ENCODE data around the gene VAMP8. TPM values are rescaled to one million over a fixed set of nuclear protein-coding genes. Genes with fewer than 3 reads are reported as not detected.

VAMP8 gene
- total RNA-seq (2014; rRNA removed; shearing (Covaris generic); ENCODE audit: low replicate concordance): not detected in 2 replicates

DNA sequence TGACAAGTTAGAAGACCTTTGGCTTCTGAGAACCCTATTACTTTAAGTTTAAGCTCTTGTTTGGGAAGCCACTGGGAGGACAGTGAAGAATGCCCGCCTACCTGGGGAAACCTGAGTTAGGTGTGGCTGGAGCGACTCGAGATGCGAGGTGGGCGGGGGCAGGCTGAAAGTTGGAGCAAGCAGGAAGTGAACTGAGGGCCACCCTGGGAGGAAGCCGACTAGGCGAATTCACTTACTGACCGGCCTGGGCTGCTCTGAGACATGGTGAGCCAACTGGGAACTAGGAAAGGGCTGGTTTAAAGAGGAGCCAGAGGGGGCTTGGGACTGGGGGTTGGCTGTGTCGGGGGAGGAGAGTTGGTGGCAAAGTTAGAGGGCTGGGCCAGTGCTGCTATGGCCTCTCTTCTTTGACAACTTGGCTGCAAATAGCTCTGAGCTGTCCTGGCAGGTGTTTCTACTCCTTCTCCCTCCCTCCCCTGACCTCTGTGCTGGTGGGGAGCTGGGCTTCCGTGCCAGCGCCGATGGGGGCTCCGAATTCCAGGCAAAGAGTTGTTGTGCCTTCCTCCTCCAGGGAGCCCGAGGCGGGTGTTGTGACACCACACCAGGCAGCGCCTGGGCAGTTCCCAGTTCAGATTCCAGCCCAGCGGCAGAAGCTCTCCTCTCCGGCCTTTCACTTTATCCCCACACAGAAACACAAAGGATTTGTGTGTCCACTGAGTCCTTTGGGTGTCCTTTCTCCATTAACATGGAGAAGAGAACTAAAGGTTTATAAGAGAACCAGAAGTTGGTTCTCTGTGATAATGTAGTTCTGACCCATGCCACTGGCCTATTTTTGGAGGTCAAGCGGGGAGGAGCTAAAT lies at the start of gene VAMP8:
VAMP8 (plus strand) TSS at position 201 of the 857 bp plus-strand sequence; CDS start at position 262, 61 bp downstream.
- DNase-seq: no peak
- H3K27me3 ChIP-seq: no peaks in the 10 kb centered on the region
- H3K36me3 ChIP-seq: no peaks in the 10 kb centered on the region
- no peaks in the 10 kb centered on the region for H3K9me3 ChIP-seq
- H3K4me3 ChIP-seq: no peak within 1 kb of the TSS

DNA sequence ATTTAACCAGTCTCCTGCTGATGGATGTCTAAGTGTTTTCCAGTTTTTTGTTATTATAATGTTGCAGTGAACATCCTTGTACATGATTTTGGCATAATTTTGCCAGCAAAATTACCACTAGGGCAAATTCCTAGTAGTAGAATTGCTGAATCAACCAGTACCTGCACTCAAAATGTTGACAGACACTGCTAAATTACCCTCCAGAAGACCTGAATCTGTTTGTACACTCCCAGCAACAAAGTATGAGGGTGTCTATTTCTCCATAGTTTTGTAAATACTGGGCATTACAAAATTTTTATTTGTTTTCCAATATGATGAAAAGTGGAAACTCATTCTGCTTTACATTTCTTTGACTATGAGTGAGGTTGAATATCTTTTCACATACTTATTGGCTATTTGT lies 49.6 kb upstream of the VAMP8 start:
- Histone ChIP-seq H3K36me3 (no peaks in the 10 kb centered on the region), H3K9me3 (no peaks in the 10 kb centered on the region), H3K27me3 (no peaks in the 10 kb centered on the region), H3K4me3 (no peak overlapping the region)
- DNase-seq: no peak

DNA sequence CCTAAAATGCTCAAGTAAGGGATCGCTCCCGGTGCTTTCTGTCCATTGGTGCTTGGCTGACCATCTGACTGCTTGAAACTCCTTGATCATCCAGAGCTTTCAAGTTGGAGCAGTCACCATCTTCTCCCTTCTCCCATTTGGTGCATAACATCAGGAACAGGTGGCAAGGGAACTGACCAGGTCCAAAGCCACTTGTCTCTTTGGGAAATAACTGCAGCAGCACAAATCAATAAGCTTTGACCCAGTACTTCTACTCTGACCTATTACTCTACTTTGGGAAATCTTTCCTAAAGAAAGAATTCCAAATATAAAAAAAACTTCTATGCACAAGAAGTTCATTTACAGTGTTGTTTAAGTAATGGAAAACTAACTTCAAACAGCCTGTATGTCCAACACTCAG lies 49.0 kb upstream of the VAMP8 start:
- no peaks in the 10 kb centered on the region for H3K36me3 ChIP-seq
- DNase-seq: no peak
- H3K4me3 ChIP-seq: no peak overlapping the region
- H3K27me3 ChIP-seq: no peaks in the 10 kb centered on the region
- H3K9me3 ChIP-seq: no peaks in the 10 kb centered on the region

DNA sequence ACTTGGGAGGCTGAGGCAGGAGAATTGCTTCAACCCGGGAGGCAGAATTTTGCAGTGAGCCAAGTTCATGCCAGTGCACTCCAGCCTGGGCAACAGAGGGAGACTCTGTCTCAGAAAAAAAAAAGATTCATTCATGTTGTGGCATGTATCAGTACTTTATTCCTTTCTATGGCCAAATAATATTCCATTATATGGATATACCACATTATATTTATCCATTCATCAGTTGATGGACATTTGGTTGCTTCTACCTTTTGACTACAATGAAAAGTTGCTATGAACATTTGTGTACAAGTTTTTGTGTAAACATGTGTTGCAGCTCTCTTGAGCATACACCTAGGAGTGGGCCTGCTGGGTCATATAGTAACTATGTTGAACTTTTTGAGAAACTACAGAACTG lies 47.6 kb upstream of the VAMP8 start:
- no peaks in the 10 kb centered on the region for H3K9me3 ChIP-seq
- H3K27me3 ChIP-seq: no peaks in the 10 kb centered on the region
- DNase-seq: no peak
- no peaks in the 10 kb centered on the region for H3K36me3 ChIP-seq
- H3K4me3 ChIP-seq: no peak overlapping the region

DNA sequence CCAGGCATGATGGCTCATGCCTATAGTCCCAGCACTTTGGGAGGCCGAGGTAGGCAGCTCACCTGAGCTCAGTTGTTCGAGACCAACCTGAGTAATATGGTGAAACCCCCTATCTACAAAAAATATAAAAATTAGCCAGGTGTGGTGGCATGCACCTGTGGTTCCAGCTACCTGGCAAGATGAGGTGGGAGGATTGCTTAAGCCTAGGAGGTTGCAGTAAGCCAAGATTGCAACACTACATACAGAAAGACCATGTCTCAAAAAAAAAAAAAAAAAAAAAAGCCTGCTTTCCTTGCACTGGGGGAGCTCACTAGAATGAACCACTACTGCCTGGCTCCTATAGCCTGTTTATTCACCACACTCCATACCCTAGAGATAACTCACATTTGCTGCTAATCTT lies 45.8 kb upstream of the VAMP8 start:
- H3K4me3 ChIP-seq: no peak overlapping the region
- no peak for DNase-seq
- no peaks in the 10 kb centered on the region for H3K36me3 ChIP-seq
- no peaks in the 10 kb centered on the region for H3K9me3 ChIP-seq
- H3K27me3 ChIP-seq: no peaks in the 10 kb centered on the region

DNA sequence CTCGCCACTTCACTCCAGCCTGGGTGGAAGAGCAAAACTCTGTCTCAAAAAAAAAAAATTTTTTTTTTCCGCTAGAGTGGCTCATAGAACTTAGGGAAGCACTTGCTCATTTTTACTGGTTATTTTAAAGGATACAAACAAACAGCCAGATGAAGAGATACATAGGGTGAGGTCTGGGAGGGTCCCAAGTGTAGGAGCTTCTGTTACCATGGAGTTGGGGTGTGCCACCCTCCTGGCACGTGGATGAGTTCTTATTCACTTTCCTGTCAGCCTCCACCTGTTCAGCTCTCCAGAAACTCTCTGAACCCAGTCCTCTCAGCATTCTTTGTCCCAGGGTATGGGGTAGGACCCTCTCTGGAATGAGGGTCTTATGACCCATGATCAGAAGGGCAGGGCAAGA lies 43.3 kb upstream of the VAMP8 start:
- DNase-seq: no peak

DNA sequence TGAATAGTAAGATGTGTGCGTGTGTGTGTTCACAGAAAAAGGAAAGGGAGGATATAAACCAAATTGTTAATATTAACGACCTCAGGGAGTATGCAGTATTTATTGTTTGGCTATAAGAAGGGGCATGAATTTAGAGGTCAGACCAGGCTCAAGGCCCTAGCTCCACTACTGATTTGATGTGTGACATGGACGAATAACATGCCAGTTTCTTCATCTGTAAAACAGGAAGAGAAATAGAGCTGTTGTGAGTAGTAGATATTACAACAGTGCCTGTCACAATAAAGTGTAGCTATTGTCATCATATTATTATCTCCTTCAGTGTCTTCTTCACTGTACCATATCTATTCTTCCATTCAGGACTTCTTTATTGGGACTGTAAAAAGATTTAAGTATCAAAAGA lies 42.5 kb upstream of the VAMP8 start:
- no peak for DNase-seq
- Histone ChIP-seq H3K27me3 (no peaks in the 10 kb centered on the region), H3K9me3 (no peaks in the 10 kb centered on the region), H3K36me3 (peaks cover 7% of the 10 kb centered on the region), H3K4me3 (no peak overlapping the region)

More for the DNA sequence above, 43.3 kb upstream of the VAMP8 start:
- H3K36me3 ChIP-seq: peaks cover under 1% of the 10 kb centered on the region; the same call in 1 of the 2 replicates
- no peaks in the 10 kb centered on the region for H3K9me3 ChIP-seq
- no peak overlapping the region for H3K4me3 ChIP-seq
- H3K27me3 ChIP-seq: no peaks in the 10 kb centered on the region

DNA sequence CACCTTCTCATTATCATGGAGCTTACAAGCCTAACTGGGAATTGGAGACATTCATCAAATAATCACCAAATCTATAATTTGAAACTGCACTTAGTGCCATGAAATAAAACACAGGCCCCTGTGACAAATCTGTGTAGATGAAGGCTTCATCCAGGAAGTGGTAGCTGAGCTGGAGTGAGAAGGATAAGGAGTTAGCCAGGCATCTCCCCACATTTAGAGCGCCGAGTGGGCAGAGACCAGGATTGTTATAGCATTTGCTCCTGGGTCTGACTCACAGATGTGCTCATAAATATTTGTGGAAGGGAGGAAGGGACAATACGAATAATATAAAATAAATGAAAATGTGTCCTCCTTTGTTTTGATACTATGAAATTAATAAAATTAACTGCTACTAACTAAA lies 40.9 kb upstream of the VAMP8 start:
- no peaks in the 10 kb centered on the region for H3K27me3 ChIP-seq
- peak; percentile 77 for DNase-seq
- H3K4me3 ChIP-seq: peak overlapping the region; percentile 95; the same call in 1 of the 2 replicates
- peaks cover 23% of the 10 kb centered on the region for H3K36me3 ChIP-seq
- H3K9me3 ChIP-seq: no peaks in the 10 kb centered on the region

DNA sequence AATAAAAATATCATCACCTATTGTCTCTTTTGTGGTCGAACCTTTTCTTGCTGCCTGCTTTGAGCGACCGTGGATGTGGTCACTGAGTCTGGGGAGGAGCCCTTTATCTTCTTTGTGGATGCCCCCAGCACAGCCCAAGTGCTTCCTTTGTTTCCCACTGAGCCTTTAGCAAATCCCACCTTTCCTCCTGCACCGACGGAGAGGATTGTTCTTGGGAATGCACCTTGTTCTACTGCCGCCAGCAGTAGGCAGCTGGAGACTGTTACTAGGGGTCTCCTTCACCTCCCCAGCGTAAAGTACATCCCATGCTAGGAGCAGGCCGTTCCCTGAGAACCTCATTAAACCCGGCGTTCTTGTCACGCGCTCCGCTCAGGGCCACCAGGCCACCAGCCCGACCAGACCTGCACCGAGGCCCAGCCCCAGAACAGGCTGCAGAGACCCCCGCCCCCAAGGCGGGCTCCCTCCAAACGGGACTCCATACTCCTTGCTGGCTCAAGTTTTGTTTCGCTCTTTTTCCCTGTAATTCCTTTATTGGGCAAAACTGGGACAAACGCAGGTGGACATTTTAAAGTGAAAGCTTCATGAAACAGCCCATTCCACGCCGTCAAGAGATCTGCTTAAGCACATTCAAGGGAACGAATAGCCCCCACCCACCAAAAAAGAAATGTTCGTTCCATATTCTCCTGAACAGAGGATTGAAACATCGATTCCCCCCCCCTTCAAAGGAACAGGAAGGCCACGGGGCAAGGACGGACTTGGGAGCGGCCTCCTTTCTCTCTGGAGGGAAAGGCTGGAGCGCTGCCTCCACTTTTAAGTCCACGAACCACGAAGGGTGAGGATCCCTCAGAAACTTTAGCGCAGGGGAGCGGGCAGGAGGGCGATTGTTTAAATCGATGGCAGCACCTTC lies 39.5 kb upstream of the VAMP8 start:
- H3K27me3 ChIP-seq: no peaks in the 10 kb centered on the region
- H3K36me3 ChIP-seq: peaks cover 37% of the 10 kb centered on the region
- no peaks in the 10 kb centered on the region for H3K9me3 ChIP-seq
- H3K4me3 ChIP-seq: peak overlapping the region; percentile 95
- peak; percentile 32 for DNase-seq

DNA sequence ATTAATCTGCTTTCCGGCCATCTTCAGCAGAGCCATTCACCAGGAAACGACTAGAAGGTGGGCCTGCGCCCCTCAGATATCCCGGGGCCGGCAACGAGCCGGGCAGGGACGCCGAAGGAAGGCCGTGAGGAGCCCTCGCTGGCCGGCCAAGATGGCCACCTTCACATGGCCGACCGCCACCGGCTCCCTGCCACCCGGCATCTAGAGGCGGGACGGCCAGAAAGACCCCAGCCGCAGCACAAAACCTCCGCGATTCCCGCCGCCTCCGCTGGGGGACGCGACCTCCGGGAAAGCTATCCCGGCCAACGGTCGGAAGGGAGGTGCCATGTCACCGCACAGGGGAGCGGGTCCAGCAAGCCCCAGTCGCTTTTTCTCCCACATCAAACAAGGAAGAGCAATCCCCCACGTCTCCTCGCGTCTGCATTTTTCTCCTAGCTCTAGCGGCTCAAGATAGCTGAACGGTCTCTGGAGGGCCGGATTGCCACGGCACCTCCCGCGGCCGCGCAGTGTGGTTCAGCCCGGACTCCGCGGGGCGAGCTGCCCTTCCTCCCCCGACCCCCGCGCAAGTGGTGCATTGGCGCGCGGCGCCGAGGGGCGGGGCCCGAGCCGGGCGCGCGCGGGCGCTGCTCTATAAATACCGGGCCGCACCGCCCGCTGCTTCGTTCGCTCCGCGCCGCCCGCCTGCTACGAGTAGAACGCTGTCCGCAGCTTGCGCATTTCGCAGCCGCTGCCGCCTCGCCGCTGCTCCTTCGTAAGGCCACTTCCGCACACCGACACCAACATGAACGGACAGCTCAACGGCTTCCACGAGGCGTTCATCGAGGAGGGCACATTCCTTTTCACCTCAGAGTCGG lies 38.7 kb upstream of the VAMP8 start, which contains the start of gene MAT2A:
MAT2A (plus strand) TSS at position 662 of the 854 bp plus-strand sequence; CDS start at position 782, 120 bp downstream.
- H3K36me3 ChIP-seq: peaks cover 46% of the 10 kb centered on the region
- H3K4me3 ChIP-seq: peak within 1 kb of the TSS; percentile 95
- H3K9me3 ChIP-seq: no peaks in the 10 kb centered on the region
- peak; percentile 95 for DNase-seq
- no peaks in the 10 kb centered on the region for H3K27me3 ChIP-seq

DNA sequence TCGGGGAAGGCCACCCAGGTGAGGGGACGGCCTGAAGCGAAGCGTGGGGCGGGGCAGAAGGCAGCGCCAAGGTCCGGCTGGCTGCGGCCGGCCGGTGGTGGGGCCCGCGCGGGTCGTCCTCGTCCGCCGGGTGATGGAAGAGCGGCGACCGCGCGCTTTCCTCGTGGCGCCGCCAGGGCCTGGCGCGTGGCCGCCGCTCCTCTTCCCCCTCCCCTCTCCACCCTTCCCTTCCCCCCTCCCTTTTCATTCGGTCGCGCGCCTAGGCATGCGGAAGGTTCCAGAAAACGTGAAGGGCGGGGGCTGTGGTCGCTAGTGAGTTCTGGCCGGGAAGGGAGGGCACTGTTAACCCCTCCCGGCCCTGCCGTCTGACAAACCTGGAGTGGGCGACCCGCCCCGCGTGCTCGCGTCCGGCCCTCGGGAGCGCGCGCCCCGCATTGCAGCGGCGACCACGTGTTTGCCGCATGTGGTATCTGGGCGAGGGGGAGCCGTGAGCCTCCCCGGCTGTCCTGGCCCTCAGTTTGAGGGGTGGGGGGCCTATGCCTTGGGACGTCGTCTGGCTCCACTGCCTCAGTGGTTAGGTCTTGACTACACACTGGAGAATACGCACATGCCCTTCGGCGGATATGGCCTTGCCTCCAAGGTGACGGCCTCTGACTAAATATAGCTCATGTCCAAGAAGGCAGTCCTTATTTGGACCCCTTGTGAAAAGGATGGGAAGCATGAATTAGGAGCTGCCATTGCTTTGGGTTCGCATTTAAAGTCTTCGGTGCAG lies 37.8 kb upstream of the VAMP8 start:
- Histone ChIP-seq H3K4me3 (peak overlapping the region; percentile 95), H3K9me3 (no peaks in the 10 kb centered on the region), H3K27me3 (no peaks in the 10 kb centered on the region), H3K36me3 (peaks cover 54% of the 10 kb centered on the region)
- peak; percentile 85 for DNase-seq

DNA sequence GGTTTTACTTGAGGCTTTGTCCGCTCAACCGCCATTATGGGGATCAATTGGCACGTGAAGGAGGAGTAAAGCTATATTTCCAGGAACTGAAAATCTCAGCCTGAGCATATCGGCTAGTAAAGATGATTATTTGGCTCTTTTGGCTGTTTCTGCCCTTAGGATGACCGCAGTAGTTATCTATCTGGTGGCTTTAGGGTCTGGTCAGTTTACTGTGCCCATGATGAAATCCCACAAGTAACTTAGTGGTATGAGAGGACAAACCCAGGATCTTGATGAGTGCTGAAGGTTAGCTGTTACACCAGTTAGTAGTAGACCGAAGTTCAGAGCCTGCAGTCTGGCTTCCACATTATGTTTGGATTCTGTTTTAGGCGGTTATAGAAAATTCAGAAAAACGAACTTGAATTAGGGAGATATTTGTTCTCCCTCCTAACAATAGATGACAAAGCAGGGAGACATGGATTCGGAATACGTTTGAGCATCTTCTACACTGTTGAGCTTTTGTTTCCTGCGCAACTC lies 37.2 kb upstream of the VAMP8 start:
- no peak for DNase-seq
- Histone ChIP-seq H3K27me3 (no peaks in the 10 kb centered on the region), H3K9me3 (no peaks in the 10 kb centered on the region), H3K36me3 (peaks cover 61% of the 10 kb centered on the region), H3K4me3 (peak overlapping the region; percentile 95)

DNA sequence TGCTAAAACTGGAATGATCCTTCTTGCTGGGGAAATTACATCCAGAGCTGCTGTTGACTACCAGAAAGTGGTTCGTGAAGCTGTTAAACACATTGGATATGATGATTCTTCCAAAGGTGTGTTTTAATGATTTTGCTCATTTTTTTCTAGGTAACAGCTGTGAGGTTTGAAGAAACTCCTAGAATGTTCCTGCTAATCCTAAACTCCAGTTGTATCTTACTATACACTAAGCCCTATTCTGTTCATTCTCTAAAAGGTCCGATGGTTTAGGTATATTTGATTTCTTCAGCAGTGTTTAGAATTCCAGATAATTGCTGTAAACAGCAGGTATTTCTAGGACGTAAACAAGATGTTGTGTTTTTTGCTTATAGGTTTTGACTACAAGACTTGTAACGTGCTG lies 36.1 kb upstream of the VAMP8 start:
- Histone ChIP-seq H3K36me3 (peaks cover 68% of the 10 kb centered on the region), H3K4me3 (peak overlapping the region; percentile 95), H3K27me3 (no peaks in the 10 kb centered on the region), H3K9me3 (no peaks in the 10 kb centered on the region)
- no peak for DNase-seq

DNA sequence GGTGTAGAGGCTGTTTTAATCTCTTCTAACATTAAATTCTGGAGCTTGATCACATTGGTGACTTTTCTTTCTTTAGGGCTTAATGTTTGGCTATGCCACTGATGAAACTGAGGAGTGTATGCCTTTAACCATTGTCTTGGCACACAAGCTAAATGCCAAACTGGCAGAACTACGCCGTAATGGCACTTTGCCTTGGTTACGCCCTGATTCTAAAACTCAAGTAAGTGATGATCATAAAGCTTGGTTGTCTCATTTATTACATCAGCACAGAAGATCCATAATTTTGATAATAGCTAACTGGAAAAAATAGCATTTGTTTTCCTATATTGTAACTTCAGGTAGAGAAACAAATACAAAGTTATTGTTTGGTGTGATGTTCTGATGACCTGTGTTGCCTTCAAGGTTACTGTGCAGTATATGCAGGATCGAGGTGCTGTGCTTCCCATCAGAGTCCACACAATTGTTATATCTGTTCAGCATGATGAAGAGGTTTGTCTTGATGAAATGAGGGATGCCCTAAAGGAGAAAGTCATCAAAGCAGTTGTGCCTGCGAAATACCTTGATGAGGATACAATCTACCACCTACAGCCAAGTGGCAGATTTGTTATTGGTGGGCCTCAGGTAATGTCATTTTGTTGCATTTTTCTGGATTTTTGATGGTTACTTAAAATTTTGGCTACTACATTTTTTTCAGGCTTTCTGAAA lies 35.5 kb upstream of the VAMP8 start:
- Histone ChIP-seq H3K9me3 (no peaks in the 10 kb centered on the region), H3K27me3 (no peaks in the 10 kb centered on the region), H3K36me3 (peaks cover 72% of the 10 kb centered on the region), H3K4me3 (peak overlapping the region; percentile 95)
- DNase-seq: peak; percentile 34

DNA sequence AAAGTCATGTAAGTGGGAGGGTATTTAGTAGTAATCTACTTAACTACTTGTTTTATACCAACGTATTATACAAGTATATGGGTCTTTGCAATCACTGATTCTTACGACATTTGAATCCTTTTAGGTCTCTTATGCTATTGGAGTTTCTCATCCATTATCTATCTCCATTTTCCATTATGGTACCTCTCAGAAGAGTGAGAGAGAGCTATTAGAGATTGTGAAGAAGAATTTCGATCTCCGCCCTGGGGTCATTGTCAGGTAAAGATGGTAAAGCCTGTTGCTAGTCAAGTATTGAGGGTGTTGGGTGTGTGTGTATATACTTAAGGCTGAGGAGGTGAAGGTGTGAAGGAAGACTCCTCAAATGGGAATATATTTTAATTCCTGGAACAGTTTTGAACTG lies 34.6 kb upstream of the VAMP8 start:
- H3K4me3 ChIP-seq: peak overlapping the region; percentile 95
- H3K27me3 ChIP-seq: no peaks in the 10 kb centered on the region
- H3K36me3 ChIP-seq: peaks cover 72% of the 10 kb centered on the region
- no peak for DNase-seq
- no peaks in the 10 kb centered on the region for H3K9me3 ChIP-seq

Data from MG63 (cell line).